ENCODE results near the gene CAPN5. TPM values are rescaled to one million over a fixed set of nuclear protein-coding genes. Genes with fewer than 3 reads are reported as not detected.
A peak's percentile ranks its signal among the peaks of the same experiment; 100 is the strongest.

CAPN5 gene
- total RNA-seq, 1 donor from 2014 or later = 12.8 TPM

GRCh38 chr11:77079666-77080065, 12.9 kb downstream of the CAPN5 start:
- H3K4me3 Mint-ChIP-seq (ENCODE audit: unreplicated experiment) = no peak overlapping the region
- H3K27ac Mint-ChIP-seq (ENCODE audit: unreplicated experiment) = no peak overlapping the region
- no peak for TF ChIP-seq CTCF (IDR thresholded peaks at IDR 0.05)
- DNase-seq (ENCODE audit: extremely low spot score, unreplicated experiment) = no peak
- peaks cover 15% of the 10 kb centered on the region for H3K9me3 Mint-ChIP-seq (ENCODE audit: unreplicated experiment)
- H3K4me1 Mint-ChIP-seq (ENCODE audit: unreplicated experiment) = peaks cover 14% of the 10 kb centered on the region
- H3K27me3 Mint-ChIP-seq (ENCODE audit: unreplicated experiment) = no peaks in the 10 kb centered on the region
- peaks cover 9% of the 10 kb centered on the region for H3K36me3 Mint-ChIP-seq (ENCODE audit: unreplicated experiment)

- Mint-ChIP-seq H3K27ac (ENCODE audit: unreplicated experiment) (no peak overlapping the region), H3K9me3 (ENCODE audit: unreplicated experiment) (peaks cover 15% of the 10 kb centered on the region), H3K36me3 (ENCODE audit: unreplicated experiment) (peaks cover 9% of the 10 kb centered on the region), H3K4me1 (ENCODE audit: unreplicated experiment) (peaks cover 11% of the 10 kb centered on the region), H3K4me3 (ENCODE audit: unreplicated experiment) (no peak overlapping the region), H3K27me3 (ENCODE audit: unreplicated experiment) (no peaks in the 10 kb centered on the region)
- TF ChIP-seq CTCF (IDR thresholded peaks at IDR 0.05) = no peak
- no peak for DNase-seq (ENCODE audit: extremely low spot score, unreplicated experiment)
Observed at GRCh38 chr11:77080643-77081210, 14.0 kb downstream of the CAPN5 start.

GRCh38 chr11:77081381-77081851, 14.6 kb downstream of the CAPN5 start:
- Mint-ChIP-seq H3K9me3 (ENCODE audit: unreplicated experiment) (peaks cover 15% of the 10 kb centered on the region), H3K27ac (ENCODE audit: unreplicated experiment) (no peak overlapping the region), H3K4me3 (ENCODE audit: unreplicated experiment) (no peak overlapping the region), H3K4me1 (ENCODE audit: unreplicated experiment) (peaks cover 11% of the 10 kb centered on the region), H3K27me3 (ENCODE audit: unreplicated experiment) (no peaks in the 10 kb centered on the region), H3K36me3 (ENCODE audit: unreplicated experiment) (peaks cover 9% of the 10 kb centered on the region)
- DNase-seq (ENCODE audit: extremely low spot score, unreplicated experiment) = no peak
- no peak for TF ChIP-seq CTCF (IDR thresholded peaks at IDR 0.05)

- H3K27ac Mint-ChIP-seq (ENCODE audit: unreplicated experiment) = peak overlapping the region; percentile 68
- peaks cover 15% of the 10 kb centered on the region for H3K9me3 Mint-ChIP-seq (ENCODE audit: unreplicated experiment)
- no peak for DNase-seq (ENCODE audit: extremely low spot score, unreplicated experiment)
Observed at GRCh38 chr11:77081976-77082836, 15.4 kb downstream of the CAPN5 start.

More at GRCh38 chr11:77081976-77082836, 15.4 kb downstream of the CAPN5 start:
- Mint-ChIP-seq H3K27me3 (ENCODE audit: unreplicated experiment) (no peaks in the 10 kb centered on the region), H3K4me3 (ENCODE audit: unreplicated experiment) (peak overlapping the region; percentile 38), H3K4me1 (ENCODE audit: unreplicated experiment) (peaks cover 11% of the 10 kb centered on the region), H3K36me3 (ENCODE audit: unreplicated experiment) (peaks cover 9% of the 10 kb centered on the region)
- TF ChIP-seq CTCF (IDR thresholded peaks at IDR 0.05) = no peak

Data from osteocyte (in vitro differentiated cells).